MCF 10A (cell line): ENCODE results near the gene GSDMA. TPM values are rescaled to one million over a fixed set of nuclear protein-coding genes. Genes with fewer than 3 reads are reported as not detected.
"Not testable (repeated sequence)": the region's sequence is repeated elsewhere in the genome, so short reads cannot be mapped to it uniquely, and the experiment has no call there.

ENCODE experiments used
- BruUV-seq: library from RNA; stranded (reverse); fragments of 400-500 nt; replicated peaks from 2 replicates; lab custom pipeline; 2021; lab: Mats Ljungman, UMichigan
- CTCF ChIA-PET: fragments of 300-600 bp; sonication (Branson Sonifier 250); formaldehyde crosslinking; extraction: SDS; loops from one replicate; lab custom pipeline; 2021; ENCODE audit warnings: antibody characterized with exemption, inconsistent platforms; lab: Yijun Ruan, JAX
- POLR2A ChIA-PET: fragments of 300-600, 350-650 bp; sonication (Branson Sonifier 250); formaldehyde crosslinking; extraction: SDS; loops from one replicate; lab custom pipeline; 2020; ENCODE audit warnings: antibody characterized with exemption, inconsistent platforms; lab: Yijun Ruan, JAX
- DNase-seq: peaks from one replicate; pipeline ENCODE4 v3.0.0-alpha.2; 2018; ENCODE audit not compliant: unreplicated experiment
- H3K27ac Mint-ChIP-seq: one replicate; pipeline ENCODE4 v1.8.0; 2022; ENCODE audit warnings: mild to moderate bottlenecking, low read depth, mixed read lengths; ENCODE audit not compliant: unreplicated experiment
- H3K27me3 Mint-ChIP-seq: one replicate; pipeline ENCODE4 v1.8.0; 2022; ENCODE audit warnings: mixed read lengths; ENCODE audit not compliant: insufficient read depth, unreplicated experiment
- H3K36me3 Mint-ChIP-seq: one replicate; pipeline ENCODE4 v1.8.0; 2022; ENCODE audit warnings: mild to moderate bottlenecking, moderate library complexity, mixed read lengths; ENCODE audit not compliant: insufficient read depth, unreplicated experiment
- H3K4me1 Mint-ChIP-seq: one replicate; pipeline ENCODE4 v1.8.0; 2022; ENCODE audit warnings: mixed read lengths; ENCODE audit not compliant: insufficient read depth, unreplicated experiment
- H3K4me3 Mint-ChIP-seq: one replicate; pipeline ENCODE4 v1.8.0; 2022; ENCODE audit warnings: mild to moderate bottlenecking, moderate library complexity, mixed read lengths; ENCODE audit not compliant: unreplicated experiment
- H3K9me3 Mint-ChIP-seq: one replicate; pipeline ENCODE4 v1.8.0; 2022; ENCODE audit warnings: mixed read lengths; ENCODE audit not compliant: unreplicated experiment
- CTCF ChIP-seq: fragments of 200-600 bp; IDR thresholded peaks from one replicate; pipeline ENCODE4 v1.8.0; 2022; ENCODE audit warnings: antibody characterized with exemption, mild to moderate bottlenecking; ENCODE audit not compliant: unreplicated experiment
- intact Hi-C: fragments of 100-400 bp; cut with micrococcal nuclease; formaldehyde crosslinking; loops from 2 replicates; pipeline ENCODE4 v1.14.1; 2022
- total RNA-seq: library from RNA; stranded (reverse); gene quantifications from 2 replicates; pipeline ENCODE4 v1.2.3, GENCODE V29; 2022

The GSDMA gene
- total RNA-seq, 1 experiment from 2014 or later: 0.77 TPM

GRCh38 chr17:40004072-40004471 is 41.3 kb downstream of the GSDMA start:
- no peak overlapping the region for H3K4me3 Mint-ChIP-seq
- H3K27me3 Mint-ChIP-seq: no peaks in the 10 kb centered on the region
- ChIA-PET CTCF (interaction anchor here (1.2 kb wide), 1 partner anchor 71 kb away, joined by 3 read pairs; no protein-coding TSS in a partner anchor), POLR2A (no interaction called here)
- no peaks in the 10 kb centered on the region for H3K4me1 Mint-ChIP-seq
- no peak for TF ChIP-seq CTCF
- intact Hi-C loops: no loop called here
- H3K27ac Mint-ChIP-seq: no peak overlapping the region
- no TSS peak for BruUV-seq
- H3K9me3 Mint-ChIP-seq: no peaks in the 10 kb centered on the region
- no peak for DNase-seq
- no peaks in the 10 kb centered on the region for H3K36me3 Mint-ChIP-seq

- Mint-ChIP-seq H3K27me3 (no peaks in the 10 kb centered on the region), H3K9me3 (no peaks in the 10 kb centered on the region), H3K4me1 (no peaks in the 10 kb centered on the region), H3K4me3 (no peak overlapping the region), H3K36me3 (no peaks in the 10 kb centered on the region), H3K27ac (no peak overlapping the region)
- TF ChIP-seq CTCF: no peak
- BruUV-seq: no TSS peak
- intact Hi-C loops: no loop called here
- POLR2A ChIA-PET: interaction anchor here (0.5 kb wide), 1 partner anchor 75 kb away, joined by 3 read pairs; no protein-coding TSS in a partner anchor
- DNase-seq: no peak
- CTCF ChIA-PET: interaction anchor here (0.8 kb wide), 1 partner anchor 565 kb away, joined by 3 read pairs; no protein-coding TSS in a partner anchor
Observed at GRCh38 chr17:40004712-40005111, 41.9 kb downstream of the GSDMA start.

- ChIA-PET POLR2A (interaction anchor here (1.0 to 2.1 kb wide), 2 partner anchors 10 to 108 kb away, joined by 3 to 5 read pairs; partner anchors contain the start of gene CSF3), CTCF (interaction anchor here (0.8 to 0.9 kb wide), 2 partner anchors 25 to 564 kb away, joined by 3 read pairs; partner anchors contain the start of gene PSMD3)
- Mint-ChIP-seq H3K36me3 (no peaks in the 10 kb centered on the region), H3K9me3 (no peaks in the 10 kb centered on the region), H3K4me1 (no peaks in the 10 kb centered on the region), H3K27me3 (no peaks in the 10 kb centered on the region), H3K4me3 (no peak overlapping the region), H3K27ac (no peak overlapping the region)
- intact Hi-C loops: no loop called here
- TF ChIP-seq CTCF: no peak
- DNase-seq: no peak
- BruUV-seq: no TSS peak
Observed at GRCh38 chr17:40005520-40005919, 42.7 kb downstream of the GSDMA start.

- intact Hi-C loops: not testable (repeated sequence)
- CTCF ChIA-PET: interaction anchor here (10.7 kb wide), 1 partner anchor 17 kb away, joined by 237 read pairs; no protein-coding TSS in a partner anchor
Observed at GRCh38 chr17:40010946-40011500, 48.2 kb downstream of the GSDMA start.

GRCh38 chr17:40012017-40012647 is 49.3 kb downstream of the GSDMA start:
- H3K27me3 Mint-ChIP-seq, DNase-seq, intact Hi-C loops, H3K4me3 Mint-ChIP-seq, H3K27ac Mint-ChIP-seq, BruUV-seq, H3K36me3 Mint-ChIP-seq, H3K9me3 Mint-ChIP-seq: not testable (repeated sequence)
- peaks cover 13% of the 10 kb centered on the region for H3K4me1 Mint-ChIP-seq
- ChIA-PET CTCF (interaction anchor here (0.8 to 10.7 kb wide), 6 partner anchors 10 to 99 kb away, joined by 3 to 237 read pairs (median 22); no protein-coding TSS in a partner anchor), POLR2A (interaction anchor here (0.6 to 8.1 kb wide), 9 partner anchors 15 to 156 kb away, joined by 3 to 164 read pairs (median 5); partner anchors contain the start of genes GSDMA, MED24 and NR1D1)

More at GRCh38 chr17:40010946-40011500, 48.2 kb downstream of the GSDMA start:
- not testable (repeated sequence) for H3K9me3 Mint-ChIP-seq, H3K4me3 Mint-ChIP-seq, DNase-seq, H3K36me3 Mint-ChIP-seq, BruUV-seq, H3K27me3 Mint-ChIP-seq, H3K27ac Mint-ChIP-seq
- H3K4me1 Mint-ChIP-seq: peaks cover 12% of the 10 kb centered on the region
- POLR2A ChIA-PET: interaction anchor here (1.0 to 8.1 kb wide), 2 partner anchors 16 to 157 kb away, joined by 5 to 164 read pairs; no protein-coding TSS in a partner anchor
